Colonic mucosa (tissue), 4 donors: Measurements from ENCODE around the gene PCDHGB4. TPM values are rescaled to one million over a fixed set of nuclear protein-coding genes. Genes with fewer than 3 reads are reported as not detected.

Experiments used
- DNase-seq: peaks from one replicate; pipeline ENCODE4 v3.0.0-alpha.2; 2020
- H3K27ac ChIP-seq: fragments of 200-600 bp; one replicate; pipeline ENCODE4 v1.8.0; 2021
- H3K27me3 ChIP-seq: fragments of 200-600 bp; one replicate; pipeline ENCODE4 v1.8.0; 2021
- H3K36me3 ChIP-seq: fragments of 200-600 bp; one replicate; pipeline ENCODE4 v1.8.0; 2021
- H3K4me1 ChIP-seq: fragments of 200-600 bp; one replicate; pipeline ENCODE4 v1.8.0; 2021; ENCODE audit warnings: mild to moderate bottlenecking
- H3K4me3 ChIP-seq: fragments of 200-600 bp; one replicate; pipeline ENCODE4 v1.8.0; 2021
- H3K9ac ChIP-seq, 2 donors: one replicate each; pipeline ENCODE4 v1.7.0; 2013; ENCODE audit warnings: control low read depth in 2 of 2, low read depth in 2 of 2, low read length in 2 of 2
- H3K9me3 ChIP-seq: fragments of 200-600 bp; one replicate; pipeline ENCODE4 v1.8.0; 2021
- CTCF ChIP-seq: fragments of 200-600 bp; IDR thresholded peaks from one replicate; pipeline ENCODE4 v1.8.0; 2022; ENCODE audit warnings: antibody characterized with exemption, mild to moderate bottlenecking
- intact Hi-C: fragments of 100-400 bp; cut with DNase I; formaldehyde crosslinking; loops from one replicate; pipeline ENCODE4 v1.14.1; 2022
- total RNA-seq, 2 donors: library from RNA; stranded (reverse); fragmentation: NEBNext Ultra II Directional in 1 of 2; extraction: Animal tissue kit (Norgen Biotek cat#: 25700) in 1 of 2; gene quantifications; one replicate each; pipeline ENCODE4 v1.2.1, GENCODE V29; 2021
- donor health status: healthy.
- donor health status: DM: no; HTN: no; CAD: no.
- donor health status: DM: no; HTN: no; CAD: no.

The PCDHGB4 gene
- total RNA-seq, 2 donors from 2014 or later = 0.69 to 0.96 TPM

- intact Hi-C loops = no loop called here
- Histone ChIP-seq H3K9ac (no peak within 1 kb of the TSS), H3K4me1 (no peaks in the 10 kb centered on the region), H3K4me3 (no peak within 1 kb of the TSS), H3K36me3 (no peaks in the 10 kb centered on the region), H3K27ac (no peak within 1 kb of the TSS), H3K9me3 (no peaks in the 10 kb centered on the region), H3K27me3 (no peaks in the 10 kb centered on the region)
- no peak for DNase-seq
- no peak for TF ChIP-seq CTCF
These were observed 23.4 kb upstream of the PCDHGB4 start, which contains the start of gene PCDHGA5 for GRCh38 chr5:141363952-141364660. Gene PCDHGA5, plus strand, starts transcription at chr5:141364162. Its CDS starts 169 bp downstream, at chr5:141364331.

- Histone ChIP-seq H3K27ac (no peak overlapping the region), H3K36me3 (no peaks in the 10 kb centered on the region), H3K4me3 (no peak overlapping the region), H3K4me1 (no peaks in the 10 kb centered on the region), H3K9ac (no peak overlapping the region), H3K9me3 (no peaks in the 10 kb centered on the region), H3K27me3 (no peaks in the 10 kb centered on the region)
- intact Hi-C loops = no loop called here
- DNase-seq = no peak
- TF ChIP-seq CTCF = no peak
These were observed 21.2 kb upstream of the PCDHGB4 start for GRCh38 chr5:141366016-141366896.

- no peak for DNase-seq
These were observed 17.3 kb upstream of the PCDHGB4 start, which contains the start of gene PCDHGB3 for GRCh38 chr5:141369994-141370848. Gene PCDHGB3, plus strand, starts transcription at chr5:141370242. Its CDS starts 153 bp downstream, at chr5:141370395.

GRCh38 chr5:141371572-141372475 is 15.7 kb upstream of the PCDHGB4 start:
- TF ChIP-seq CTCF = no peak
- Histone ChIP-seq H3K27ac (no peak overlapping the region), H3K9ac (no peak overlapping the region), H3K4me3 (no peak overlapping the region), H3K4me1 (no peaks in the 10 kb centered on the region), H3K27me3 (no peaks in the 10 kb centered on the region), H3K36me3 (no peaks in the 10 kb centered on the region), H3K9me3 (peaks cover 13% of the 10 kb centered on the region)
- no peak for DNase-seq
- intact Hi-C loops = no loop called here

More at GRCh38 chr5:141369994-141370848, 17.3 kb upstream of the PCDHGB4 start, which contains the start of gene PCDHGB3:
- Histone ChIP-seq H3K9me3 (peaks cover 13% of the 10 kb centered on the region), H3K4me1 (no peaks in the 10 kb centered on the region), H3K27ac (no peak within 1 kb of the TSS), H3K27me3 (no peaks in the 10 kb centered on the region), H3K4me3 (no peak within 1 kb of the TSS), H3K9ac (no peak within 1 kb of the TSS), H3K36me3 (no peaks in the 10 kb centered on the region)
- no peak for TF ChIP-seq CTCF
- intact Hi-C loops = no loop called here
